AG09319 (cell line): ENCODE results near the gene C2CD4C.
"Not testable (repeated sequence)": the region's sequence is repeated elsewhere in the genome, so short reads cannot be mapped to it uniquely, and the experiment has no call there.

Experiments used
- DNase-seq: peaks from one replicate; pipeline ENCODE4 v3.0.0-alpha.2; 2010; ENCODE audit warnings: low read depth; ENCODE audit errors: extremely low read depth
- TF ChIP-seq, protein P1 (sequence below): IDR thresholded peaks from 2 replicates; pipeline ENCODE4 v1.5.1; 2011; ENCODE audit warnings: low read depth, mild to moderate bottlenecking, inconsistent platforms, low read length, moderate library complexity

Gene C2CD4C

DNA sequence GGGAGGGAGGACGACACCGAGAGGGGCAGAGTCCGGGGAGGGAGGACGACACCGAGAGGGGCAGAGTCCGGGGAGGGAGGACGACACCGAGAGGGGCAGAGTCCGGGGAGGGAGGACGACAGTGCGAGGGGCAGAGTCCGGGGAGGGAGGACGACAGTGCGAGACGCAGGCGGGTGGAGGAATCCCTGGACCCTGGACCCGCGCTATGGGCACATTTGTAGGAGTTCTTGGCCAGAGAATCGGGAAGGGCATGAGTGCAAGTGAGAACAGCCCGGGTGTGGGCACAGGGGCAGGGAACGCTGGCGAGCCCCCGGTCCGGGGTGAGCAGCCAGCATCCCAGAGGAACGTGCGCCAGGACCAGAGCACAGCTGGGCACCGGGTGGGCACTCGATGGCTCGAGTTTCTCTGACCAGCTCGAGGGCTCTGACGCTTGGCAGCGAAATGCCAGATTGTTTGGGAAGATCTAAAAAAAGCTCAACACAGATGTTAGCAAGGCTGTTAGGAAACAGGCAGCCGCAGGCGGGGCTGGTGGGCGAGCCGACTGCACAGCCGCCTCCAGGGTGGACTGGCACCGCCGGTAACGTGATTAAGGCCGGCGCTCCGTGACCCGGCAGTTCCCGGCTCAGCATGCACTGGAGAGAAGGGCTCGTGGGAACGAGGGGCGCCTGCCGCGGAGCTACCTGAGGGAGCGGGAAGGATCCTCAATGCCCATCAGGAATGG lies 17.9 kb upstream of the C2CD4C start:
- no peak for DNase-seq
- TF ChIP-seq, protein P1, sequence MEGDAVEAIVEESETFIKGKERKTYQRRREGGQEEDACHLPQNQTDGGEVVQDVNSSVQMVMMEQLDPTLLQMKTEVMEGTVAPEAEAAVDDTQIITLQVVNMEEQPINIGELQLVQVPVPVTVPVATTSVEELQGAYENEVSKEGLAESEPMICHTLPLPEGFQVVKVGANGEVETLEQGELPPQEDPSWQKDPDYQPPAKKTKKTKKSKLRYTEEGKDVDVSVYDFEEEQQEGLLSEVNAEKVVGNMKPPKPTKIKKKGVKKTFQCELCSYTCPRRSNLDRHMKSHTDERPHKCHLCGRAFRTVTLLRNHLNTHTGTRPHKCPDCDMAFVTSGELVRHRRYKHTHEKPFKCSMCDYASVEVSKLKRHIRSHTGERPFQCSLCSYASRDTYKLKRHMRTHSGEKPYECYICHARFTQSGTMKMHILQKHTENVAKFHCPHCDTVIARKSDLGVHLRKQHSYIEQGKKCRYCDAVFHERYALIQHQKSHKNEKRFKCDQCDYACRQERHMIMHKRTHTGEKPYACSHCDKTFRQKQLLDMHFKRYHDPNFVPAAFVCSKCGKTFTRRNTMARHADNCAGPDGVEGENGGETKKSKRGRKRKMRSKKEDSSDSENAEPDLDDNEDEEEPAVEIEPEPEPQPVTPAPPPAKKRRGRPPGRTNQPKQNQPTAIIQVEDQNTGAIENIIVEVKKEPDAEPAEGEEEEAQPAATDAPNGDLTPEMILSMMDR: no peak

DNA sequence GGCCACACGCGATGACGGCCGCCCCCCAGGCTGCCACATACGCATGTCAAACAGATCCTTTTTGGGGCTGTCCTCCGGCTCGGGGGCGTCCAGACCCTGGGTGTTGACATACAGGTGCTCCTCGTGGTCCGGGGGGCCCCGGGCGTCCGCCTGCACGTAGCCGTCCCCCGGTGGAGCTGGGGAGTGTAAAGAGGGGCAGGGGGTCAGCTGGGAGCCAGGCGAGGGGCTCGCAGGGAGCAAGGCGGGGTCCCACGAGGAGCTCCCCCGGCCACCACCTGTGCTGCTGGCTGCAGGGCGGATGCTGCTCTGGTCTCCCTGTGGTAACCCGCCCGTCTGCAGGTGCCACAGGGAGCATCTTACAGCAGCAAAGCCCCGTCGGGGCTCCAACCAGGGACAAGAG lies 16.1 kb upstream of the C2CD4C start:
- TF ChIP-seq, protein P1: no peak
- no peak for DNase-seq

DNA sequence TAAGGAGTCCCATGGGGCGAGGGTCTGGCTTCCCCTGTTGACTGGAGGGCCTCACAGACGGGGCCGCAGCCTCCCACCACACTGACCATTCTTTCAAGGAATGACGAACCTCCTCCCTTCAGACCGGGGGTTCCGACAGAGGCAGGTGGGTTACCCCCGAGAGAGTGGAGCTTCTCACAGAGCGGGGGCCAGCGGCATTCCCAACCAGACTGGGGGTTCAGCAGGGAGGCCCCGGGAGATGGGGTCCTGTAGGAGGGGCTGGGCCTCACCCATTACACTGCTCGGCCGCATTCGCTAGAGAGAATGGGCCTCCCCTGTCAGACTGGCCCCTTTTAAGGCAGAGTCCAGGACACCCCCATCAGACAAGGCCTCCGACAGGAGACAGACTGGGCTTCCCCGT lies 15.6 kb upstream of the C2CD4C start:
- TF ChIP-seq, protein P1: no peak
- DNase-seq: no peak

DNA sequence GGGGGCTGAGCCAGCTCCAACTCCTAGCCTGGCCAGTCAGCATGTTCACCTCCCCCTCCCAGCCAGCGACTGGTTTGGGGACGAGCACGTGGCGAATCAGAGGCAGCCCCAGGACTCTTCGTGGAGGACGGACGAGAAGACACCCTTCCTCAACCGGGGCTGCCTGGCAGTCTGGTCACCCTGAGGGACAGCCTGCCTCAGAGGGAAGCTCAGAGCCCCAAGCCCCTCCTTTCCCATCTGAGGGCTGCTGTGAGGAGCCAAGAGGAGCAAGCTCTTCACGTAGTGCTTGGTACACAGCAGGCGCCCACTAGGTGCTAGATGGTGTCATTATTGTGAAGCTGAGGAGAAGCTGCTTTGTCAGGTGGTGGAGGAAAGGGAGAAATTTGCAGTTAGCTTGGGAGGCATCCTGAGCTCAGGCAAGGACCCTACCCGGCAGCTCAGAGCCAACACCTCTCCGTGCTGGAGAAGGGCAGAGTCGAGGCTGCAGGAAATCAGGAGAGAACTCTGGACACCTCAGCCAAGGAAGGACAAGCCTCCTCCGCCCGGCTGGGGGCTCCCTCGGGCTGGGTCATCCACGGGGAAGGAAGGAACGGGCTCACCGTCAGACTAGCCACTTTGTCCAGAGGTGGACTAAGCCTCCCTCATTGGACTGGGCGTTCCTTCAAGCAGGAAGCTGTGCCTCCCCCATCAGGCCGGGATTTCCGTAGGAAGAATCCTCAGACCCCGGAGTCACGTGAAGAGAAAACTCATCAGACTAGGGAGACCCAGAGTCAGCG lies 14.9 kb upstream of the C2CD4C start:
- no peak for DNase-seq
- TF ChIP-seq, protein P1: no peak

- not testable (repeated sequence) for DNase-seq
Observed at GRCh38 chr19:422917-423226, 13.9 kb upstream of the C2CD4C start.

DNA sequence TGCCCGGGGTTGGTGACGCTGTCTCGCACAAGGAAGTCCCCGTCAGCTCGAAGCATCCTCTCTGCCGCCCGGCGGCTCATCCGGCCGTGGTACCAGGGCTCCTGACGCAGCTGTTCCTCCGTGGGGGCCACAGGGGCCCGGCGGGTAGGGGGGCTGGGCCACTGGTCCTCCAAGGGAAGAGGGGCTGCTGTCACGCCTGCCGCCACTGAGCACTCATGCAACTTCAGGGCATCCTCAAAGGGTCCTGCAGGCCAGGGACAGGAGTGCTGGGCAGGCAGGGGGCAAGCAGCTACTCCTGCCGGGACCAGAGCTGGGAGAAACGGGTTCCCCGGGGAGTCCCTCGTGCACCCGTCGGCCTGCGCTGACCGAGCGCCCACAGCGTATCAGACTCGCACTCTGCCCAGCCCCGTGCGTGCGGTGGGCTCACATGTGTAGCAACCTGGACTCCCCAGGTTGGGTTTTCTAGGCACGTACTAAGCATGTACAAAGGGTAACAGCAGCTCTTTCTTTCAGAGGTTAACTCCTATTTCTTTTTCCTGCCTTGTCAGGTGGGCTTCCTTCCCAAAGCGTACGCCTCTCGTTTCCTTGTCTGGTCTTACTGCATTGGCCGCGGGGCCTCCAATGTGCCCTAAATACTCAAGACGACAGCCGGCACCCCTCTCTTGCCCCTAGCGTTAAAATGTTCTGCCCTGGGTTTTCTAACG lies 13.4 kb upstream of the C2CD4C start:
- no peak for DNase-seq
- TF ChIP-seq, protein P1: no peak

- DNase-seq: no peak
- TF ChIP-seq, protein P1: no peak
Observed at GRCh38 chr19:419721-420515, 11.0 kb upstream of the C2CD4C start.
